ENCODE results near the gene USP9X. TPM values are rescaled to one million over a fixed set of nuclear protein-coding genes. Genes with fewer than 3 reads are reported as not detected.
"Not testable (repeated sequence)": the region's sequence is repeated elsewhere in the genome, so short reads cannot be mapped to it uniquely, and the experiment has no call there.

The USP9X gene
- total RNA-seq, 6 experiments from 2014 or later = 54.1 to 73.0 (median 60.9) TPM

DNA sequence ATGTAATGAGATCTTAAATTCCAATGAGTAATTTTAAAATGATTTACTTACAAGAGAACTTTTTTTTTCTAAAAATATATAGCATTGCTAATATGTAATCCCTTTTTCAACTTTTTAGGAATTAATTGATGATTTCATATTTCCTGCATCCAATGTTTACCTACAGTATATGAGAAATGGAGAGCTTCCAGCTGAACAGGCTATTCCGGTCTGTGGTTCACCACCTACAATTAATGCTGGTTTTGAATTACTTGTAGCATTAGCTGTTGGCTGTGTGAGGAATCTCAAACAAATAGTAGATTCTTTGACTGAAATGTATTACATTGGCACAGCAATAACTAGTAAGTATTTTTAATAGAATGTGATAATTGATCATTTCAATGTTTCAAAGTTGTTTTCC lies 113.2 kb downstream of the USP9X start:
- Mint-ChIP-seq H3K4me3 (no peak overlapping the region), H3K9me3 (no peaks in the 10 kb centered on the region), H3K27ac (no peak overlapping the region), H3K36me3 (ENCODE audit: low read depth) (peaks cover 31% of the 10 kb centered on the region), H3K4me1 (ENCODE audit: low read depth) (no peaks in the 10 kb centered on the region), H3K27me3 (ENCODE audit: insufficient read depth) (no peaks in the 10 kb centered on the region)
- no peak for DNase-seq
- TF ChIP-seq, protein P1, sequence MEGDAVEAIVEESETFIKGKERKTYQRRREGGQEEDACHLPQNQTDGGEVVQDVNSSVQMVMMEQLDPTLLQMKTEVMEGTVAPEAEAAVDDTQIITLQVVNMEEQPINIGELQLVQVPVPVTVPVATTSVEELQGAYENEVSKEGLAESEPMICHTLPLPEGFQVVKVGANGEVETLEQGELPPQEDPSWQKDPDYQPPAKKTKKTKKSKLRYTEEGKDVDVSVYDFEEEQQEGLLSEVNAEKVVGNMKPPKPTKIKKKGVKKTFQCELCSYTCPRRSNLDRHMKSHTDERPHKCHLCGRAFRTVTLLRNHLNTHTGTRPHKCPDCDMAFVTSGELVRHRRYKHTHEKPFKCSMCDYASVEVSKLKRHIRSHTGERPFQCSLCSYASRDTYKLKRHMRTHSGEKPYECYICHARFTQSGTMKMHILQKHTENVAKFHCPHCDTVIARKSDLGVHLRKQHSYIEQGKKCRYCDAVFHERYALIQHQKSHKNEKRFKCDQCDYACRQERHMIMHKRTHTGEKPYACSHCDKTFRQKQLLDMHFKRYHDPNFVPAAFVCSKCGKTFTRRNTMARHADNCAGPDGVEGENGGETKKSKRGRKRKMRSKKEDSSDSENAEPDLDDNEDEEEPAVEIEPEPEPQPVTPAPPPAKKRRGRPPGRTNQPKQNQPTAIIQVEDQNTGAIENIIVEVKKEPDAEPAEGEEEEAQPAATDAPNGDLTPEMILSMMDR (IDR thresholded peaks at IDR 0.05) = no peak

DNA sequence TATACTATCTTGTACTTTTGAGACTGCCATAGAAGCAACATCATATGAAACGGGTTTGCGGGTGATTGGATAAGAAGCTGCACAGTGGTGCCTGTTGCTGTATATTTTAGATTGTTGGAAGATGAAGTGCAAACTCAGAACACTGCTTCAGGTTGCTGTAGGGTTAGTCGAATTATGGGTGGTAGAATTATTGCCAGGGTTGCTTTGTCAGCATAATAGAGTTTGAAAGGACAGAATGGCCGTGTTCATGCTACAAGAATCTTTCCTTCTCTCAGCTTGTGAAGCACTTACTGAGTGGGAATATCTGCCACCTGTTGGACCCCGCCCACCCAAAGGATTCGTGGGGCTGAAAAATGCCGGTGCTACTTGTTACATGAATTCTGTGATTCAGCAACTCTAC lies 115.5 kb downstream of the USP9X start:
- H3K27ac Mint-ChIP-seq = no peak overlapping the region

DNA sequence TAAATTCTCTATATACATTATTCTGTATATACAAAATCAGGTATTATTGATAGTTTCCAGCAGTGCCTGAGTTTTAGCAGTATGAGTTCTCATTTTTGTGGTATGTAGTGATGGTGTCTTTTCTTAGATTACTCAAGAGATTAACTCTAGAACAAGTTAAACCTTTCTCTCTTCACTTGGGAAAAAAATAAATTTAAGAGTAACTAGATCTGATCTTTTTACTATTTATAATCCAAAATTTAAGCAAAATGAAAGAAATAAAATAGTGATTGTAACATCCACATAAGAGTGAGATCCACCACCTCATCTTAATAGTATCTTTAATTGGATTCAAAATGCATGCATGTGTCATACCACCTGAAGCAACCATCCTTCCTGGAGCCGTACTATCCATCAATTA lies 124.6 kb downstream of the USP9X start:
- no peak for DNase-seq
- peaks cover 33% of the 10 kb centered on the region for H3K9me3 Mint-ChIP-seq
- H3K36me3 Mint-ChIP-seq (ENCODE audit: low read depth) = peaks cover 49% of the 10 kb centered on the region
- no peaks in the 10 kb centered on the region; the same call in 1 of the 2 replicates for H3K27me3 Mint-ChIP-seq (ENCODE audit: insufficient read depth)
- no peak overlapping the region for H3K27ac Mint-ChIP-seq
- H3K4me1 Mint-ChIP-seq (ENCODE audit: low read depth) = no peaks in the 10 kb centered on the region
- TF ChIP-seq, protein P1 (IDR thresholded peaks at IDR 0.05) = no peak
- H3K4me3 Mint-ChIP-seq = no peak overlapping the region

More for the DNA sequence above, 115.5 kb downstream of the USP9X start:
- no peaks in the 10 kb centered on the region for H3K27me3 Mint-ChIP-seq (ENCODE audit: insufficient read depth)
- H3K9me3 Mint-ChIP-seq = no peaks in the 10 kb centered on the region
- TF ChIP-seq, protein P1 (IDR thresholded peaks at IDR 0.05) = no peak
- no peaks in the 10 kb centered on the region for H3K4me1 Mint-ChIP-seq (ENCODE audit: low read depth)
- peaks cover 42% of the 10 kb centered on the region for H3K36me3 Mint-ChIP-seq (ENCODE audit: low read depth)
- H3K4me3 Mint-ChIP-seq = no peak overlapping the region
- DNase-seq = no peak

DNA sequence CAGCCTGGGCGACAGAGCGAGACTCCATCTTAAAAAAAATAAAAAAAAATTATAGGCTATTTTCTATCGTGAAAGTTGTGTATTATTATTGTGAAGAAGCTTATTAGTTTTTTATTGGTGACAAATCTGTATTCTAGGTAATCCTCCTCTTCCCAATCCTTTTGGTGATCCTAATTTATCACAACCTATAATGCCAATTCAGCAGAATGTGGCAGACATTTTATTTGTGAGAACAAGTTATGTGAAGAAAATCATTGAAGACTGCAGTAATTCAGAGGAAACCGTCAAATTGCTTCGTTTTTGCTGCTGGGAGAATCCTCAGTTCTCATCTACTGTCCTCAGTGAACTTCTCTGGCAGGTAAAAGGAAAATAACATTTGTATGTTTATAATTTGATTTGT lies 139.4 kb downstream of the USP9X start:
- no peaks in the 10 kb centered on the region for H3K9me3 Mint-ChIP-seq
- H3K36me3 Mint-ChIP-seq (ENCODE audit: low read depth) = peaks cover 24% of the 10 kb centered on the region
- no peak overlapping the region for H3K4me3 Mint-ChIP-seq
- DNase-seq = no peak
- no peak overlapping the region for H3K27ac Mint-ChIP-seq
- peaks cover 21% of the 10 kb centered on the region for H3K4me1 Mint-ChIP-seq (ENCODE audit: low read depth)
- TF ChIP-seq, protein P1 (IDR thresholded peaks at IDR 0.05) = no peak
- H3K27me3 Mint-ChIP-seq (ENCODE audit: insufficient read depth) = no peaks in the 10 kb centered on the region; the same call in 1 of the 2 replicates

DNA sequence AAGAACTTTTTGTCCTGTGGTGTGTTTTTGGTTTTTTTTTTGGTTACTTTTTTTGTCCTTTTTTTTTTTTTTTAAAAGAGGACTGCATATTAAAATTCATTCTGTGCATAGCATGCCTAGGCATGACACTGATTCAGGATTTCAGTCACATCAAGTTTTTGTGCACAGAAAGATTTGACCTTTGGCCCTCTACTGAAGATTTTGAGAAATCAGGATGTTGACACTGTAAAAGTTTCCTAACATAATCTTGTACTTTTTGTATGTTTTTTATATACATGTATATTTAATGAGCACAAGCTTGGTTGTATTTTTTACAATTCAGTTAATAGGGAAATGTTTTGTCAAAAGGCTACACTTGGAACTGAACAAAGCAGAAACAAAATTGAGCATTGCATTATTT lies 148.7 kb downstream of the USP9X start:
- Mint-ChIP-seq H3K9me3 (no peaks in the 10 kb centered on the region), H3K4me1 (ENCODE audit: low read depth) (peaks cover 22% of the 10 kb centered on the region), H3K4me3 (no peak overlapping the region), H3K27me3 (ENCODE audit: insufficient read depth) (no peaks in the 10 kb centered on the region; the same call in 1 of the 2 replicates), H3K36me3 (ENCODE audit: low read depth) (peaks cover 10% of the 10 kb centered on the region), H3K27ac (no peak overlapping the region)
- DNase-seq = no peak
- TF ChIP-seq, protein P1 (IDR thresholded peaks at IDR 0.05) = no peak

DNA sequence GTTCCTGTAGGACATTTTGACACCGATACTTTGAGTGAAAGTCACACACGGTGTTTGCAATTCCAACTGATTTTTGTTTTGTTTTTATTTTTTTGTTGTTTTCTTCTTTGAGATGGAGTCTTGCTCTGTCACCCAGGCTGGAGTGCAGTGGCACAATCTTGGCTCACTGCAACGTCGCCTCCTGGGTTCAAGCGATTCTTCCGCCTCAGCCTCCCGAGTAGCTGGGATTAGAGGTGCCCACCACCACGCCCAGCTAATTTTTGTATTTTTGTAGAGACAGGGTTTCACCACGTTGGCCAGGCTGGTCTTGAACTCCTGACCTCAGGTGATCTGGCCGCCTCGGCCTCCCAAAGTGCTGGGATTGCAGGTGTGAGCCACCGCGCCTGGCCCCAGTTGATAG lies 149.2 kb downstream of the USP9X start:
- H3K27me3 Mint-ChIP-seq (ENCODE audit: insufficient read depth); H3K4me3 Mint-ChIP-seq; H3K9me3 Mint-ChIP-seq; H3K36me3 Mint-ChIP-seq (ENCODE audit: low read depth); H3K27ac Mint-ChIP-seq; DNase-seq: not testable (repeated sequence)
- peaks cover 22% of the 10 kb centered on the region for H3K4me1 Mint-ChIP-seq (ENCODE audit: low read depth)
